Right cardiac atrium (tissue), 5 donors: ENCODE results near the gene ETFA. TPM values are rescaled to one million over a fixed set of nuclear protein-coding genes. Genes with fewer than 3 reads are reported as not detected.
A peak's percentile ranks its signal among the peaks of the same experiment; 100 is the strongest.

Source experiments
- ATAC-seq, 2 donors: fragments of 200-7000 bp; cut with Tn5 transposase; one replicate each; pipeline versions ENCODE4 v1.8.0 to v1.9.1; 2020; ENCODE audit warnings: moderate library complexity in 2 of 2, mild to moderate bottlenecking in 1 of 2
- DNase-seq, 3 donors: peaks; one replicate each; pipeline ENCODE4 v3.0.0-alpha.2; 2020
- H3K27ac ChIP-seq: one replicate; pipeline ENCODE4 v1.5.1; 2013; ENCODE audit warnings: mild to moderate bottlenecking, low read length, control low read depth, moderate library complexity
- H3K27me3 ChIP-seq: one replicate; pipeline ENCODE4 v1.6.1; 2013; ENCODE audit not compliant: control insufficient read depth, insufficient read depth
- H3K4me1 ChIP-seq: one replicate; pipeline ENCODE4 v1.6.1; 2013; ENCODE audit warnings: low read length; ENCODE audit not compliant: control insufficient read depth, insufficient read depth
- H3K4me3 ChIP-seq: one replicate; pipeline ENCODE4 v1.5.1; 2013; ENCODE audit warnings: low read length, control low read depth
- H3K9me3 ChIP-seq: one replicate; pipeline ENCODE4 v1.6.1; 2013; ENCODE audit warnings: low read length; ENCODE audit not compliant: control insufficient read depth
- WGBS: extraction: QIAGEN DNeasy Blood & Tissue Kit; methylation state at CpG from one replicate; pipeline ENCODE4 v1.1.7; 2013; 5-methylcytosine and 5-hydroxymethylcytosine counted together
- intact Hi-C, 4 donors: fragments of 100-400 bp; cut with DNase I; formaldehyde crosslinking; loops; one replicate each; pipeline versions ENCODE4 v1.11.0 to v1.14.0; 2022 to 2023
- polyA plus RNA-seq: library from polyadenylated mRNA; stranded (reverse); fragments of 200-250 nt; gene quantifications from one replicate; pipeline ENCODE4 v1.2.3, GENCODE V29; 2013
- total RNA-seq, 4 donors: library from RNA; stranded (reverse); fragmentation: NEBNext Ultra II Directional; extraction: Animal tissue kit (Norgen Biotek cat#: 25700); gene quantifications; one replicate each; pipeline ENCODE4 v1.2.1, GENCODE V29; 2021
- donor health status: healthy with polysubstance abuse.
- donor health status: DM: no; HTN: yes; CAD: no.
- donor health status: DM: no; HTN: no; CAD: no.
- donor health status: DM: no; HTN: yes; CAD: no; lungs with severe emphysema.
- donor health status: DM: yes; HTN: yes; CAD: no.

Gene ETFA
- total and polyA plus RNA-seq, 5 donors = 248 to 283 (median 251) TPM

- Histone ChIP-seq H3K4me1 (no peaks in the 10 kb centered on the region), H3K9me3 (no peaks in the 10 kb centered on the region), H3K27me3 (no peaks in the 10 kb centered on the region), H3K27ac (no peak overlapping the region), H3K4me3 (no peak overlapping the region)
- ATAC-seq (no peak), DNase-seq (no peak)
- WGBS = 73% methylated on average over 2 of the region's 2 CpGs
- intact Hi-C loops = no loop called here
These were observed 102.4 kb downstream of the ETFA start for GRCh38 chr15:76208786-76209424.

- Histone ChIP-seq H3K9me3 (no peaks in the 10 kb centered on the region), H3K4me1 (no peaks in the 10 kb centered on the region), H3K27me3 (no peaks in the 10 kb centered on the region), H3K27ac (no peak overlapping the region), H3K4me3 (no peak overlapping the region)
- 94% methylated on average over 8 of the region's 8 CpGs for WGBS
- DNase-seq (no peak), ATAC-seq (no peak)
- intact Hi-C loops = no loop called here
These were observed 103.0 kb downstream of the ETFA start for GRCh38 chr15:76208084-76208785.

DNA sequence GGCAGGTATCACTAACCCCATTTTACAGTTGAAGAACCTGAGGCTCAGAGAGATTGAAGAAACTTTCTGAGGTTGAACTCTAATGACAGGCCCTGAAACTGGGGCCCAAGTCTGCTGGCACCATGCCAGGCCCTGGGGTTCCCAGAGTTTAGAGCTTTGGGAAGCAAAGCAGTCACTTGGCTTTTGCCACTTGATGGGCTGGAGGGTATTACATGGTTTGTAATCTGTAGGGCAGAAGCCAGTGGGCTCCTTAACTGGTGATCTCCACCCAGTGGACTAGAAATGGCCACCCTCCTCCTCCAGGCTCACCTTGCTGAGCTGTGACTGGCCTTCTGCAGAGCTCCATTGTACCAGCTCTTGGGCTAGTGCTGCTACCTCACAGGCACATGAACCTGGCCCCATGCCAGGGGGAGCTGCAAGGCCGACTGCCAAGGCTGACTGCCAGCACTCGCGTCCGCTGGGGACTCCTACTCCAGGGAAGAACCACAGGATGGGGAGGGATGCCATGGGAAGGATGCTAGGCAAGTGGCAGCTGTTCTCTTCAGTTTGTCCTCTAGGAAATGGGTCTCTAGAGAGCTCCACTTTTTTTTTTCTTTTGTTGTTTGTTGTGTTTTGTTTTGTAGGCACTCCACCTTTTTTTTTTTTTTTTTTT, 104.8 kb downstream of the ETFA start:
- peak; percentile 57 to 64 for ATAC-seq
- DNase-seq = peak; percentile 81 to 92 (median 92)
- no peak overlapping the region for H3K4me3 ChIP-seq
- no peaks in the 10 kb centered on the region for H3K9me3 ChIP-seq
- no peaks in the 10 kb centered on the region for H3K4me1 ChIP-seq
- intact Hi-C loops = no loop called here
- H3K27ac ChIP-seq = no peak overlapping the region
- 26% methylated on average over 4 of the region's 4 CpGs for WGBS
- no peaks in the 10 kb centered on the region for H3K27me3 ChIP-seq

GRCh38 chr15:76204916-76205460, 106.3 kb downstream of the ETFA start:
- intact Hi-C loops = no loop called here
- DNase-seq = no peak

DNA sequence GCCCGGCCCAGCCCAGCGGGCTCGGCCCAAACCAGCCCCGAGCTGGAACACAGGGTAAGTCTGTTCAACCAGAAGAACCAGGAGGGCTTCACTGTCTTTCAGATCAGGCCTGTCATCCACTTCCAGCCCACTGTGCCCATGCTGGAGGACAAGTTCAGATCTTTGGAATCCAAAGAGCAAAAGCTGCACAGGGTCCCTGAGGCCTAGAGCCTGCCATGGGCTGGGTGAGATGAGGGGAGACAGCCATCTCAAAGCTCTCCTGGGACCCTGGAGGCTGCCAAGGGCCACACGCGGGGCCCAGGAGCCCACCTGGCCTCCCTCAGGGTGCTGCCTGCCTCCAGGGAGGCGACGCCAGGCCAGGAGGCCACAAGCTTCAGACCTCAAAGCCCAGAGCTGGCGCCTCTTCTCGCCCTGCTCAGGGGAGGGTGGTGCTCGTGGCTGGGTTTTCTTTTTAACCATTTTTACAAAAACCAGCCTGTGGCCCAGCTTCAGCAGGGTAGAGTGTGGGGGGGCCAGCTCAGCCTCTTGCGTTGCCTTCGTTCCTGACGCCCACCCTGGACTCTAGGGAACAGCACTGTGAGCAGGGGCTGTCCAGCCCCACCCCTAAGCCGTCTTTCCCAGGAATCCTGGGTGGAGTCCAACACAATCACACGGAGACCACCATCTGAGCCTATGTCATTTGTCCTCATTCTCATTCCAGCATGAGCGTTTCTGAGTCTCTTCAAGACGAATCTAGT, 107.0 kb downstream of the ETFA start:
- no peaks in the 10 kb centered on the region for H3K27me3 ChIP-seq
- H3K4me3 ChIP-seq = no peak overlapping the region
- DNase-seq (no peak), ATAC-seq (no peak)
- WGBS = 79% methylated on average over 18 of the region's 18 CpGs
- H3K9me3 ChIP-seq = no peaks in the 10 kb centered on the region
- no peak overlapping the region for H3K27ac ChIP-seq
- intact Hi-C loops = no loop called here
- H3K4me1 ChIP-seq = peaks cover 2% of the 10 kb centered on the region

More at GRCh38 chr15:76204916-76205460, 106.3 kb downstream of the ETFA start:
- H3K4me1 ChIP-seq = no peaks in the 10 kb centered on the region
- ATAC-seq = no peak
- 92% methylated on average over 11 of the region's 11 CpGs for WGBS
- H3K27ac ChIP-seq = no peak overlapping the region
- H3K9me3 ChIP-seq = no peaks in the 10 kb centered on the region
- no peaks in the 10 kb centered on the region for H3K27me3 ChIP-seq
- no peak overlapping the region for H3K4me3 ChIP-seq

- no peaks in the 10 kb centered on the region for H3K9me3 ChIP-seq
- DNase-seq (no peak), ATAC-seq (no peak)
- H3K4me3 ChIP-seq = no peak overlapping the region
- intact Hi-C loops = no loop called here
- H3K27me3 ChIP-seq = no peaks in the 10 kb centered on the region
- H3K27ac ChIP-seq = no peak overlapping the region
- peaks cover 3% of the 10 kb centered on the region for H3K4me1 ChIP-seq
- 97% methylated on average over 23 of the region's 23 CpGs for WGBS
These were observed 107.7 kb downstream of the ETFA start for GRCh38 chr15:76203346-76204108.

GRCh38 chr15:76201536-76202255, 109.6 kb downstream of the ETFA start:
- intact Hi-C loops = no loop called here
- DNase-seq (no peak), ATAC-seq (no peak)
- H3K4me1 ChIP-seq = peaks cover 7% of the 10 kb centered on the region
- H3K27me3 ChIP-seq = no peaks in the 10 kb centered on the region
- 90% methylated on average over 6 of the region's 6 CpGs for WGBS
- H3K9me3 ChIP-seq = no peaks in the 10 kb centered on the region
- no peak overlapping the region for H3K27ac ChIP-seq
- H3K4me3 ChIP-seq = no peak overlapping the region

GRCh38 chr15:76200641-76201105, 110.6 kb downstream of the ETFA start:
- no peak for ATAC-seq

GRCh38 chr15:76200083-76200465, 111.2 kb downstream of the ETFA start:
- Histone ChIP-seq H3K4me1 (peaks cover 10% of the 10 kb centered on the region), H3K27ac (no peak overlapping the region), H3K9me3 (no peaks in the 10 kb centered on the region), H3K27me3 (no peaks in the 10 kb centered on the region), H3K4me3 (no peak overlapping the region)
- intact Hi-C loops = no loop called here
- 95% methylated on average over 6 of the region's 6 CpGs for WGBS
- ATAC-seq (no peak), DNase-seq (no peak)

More at GRCh38 chr15:76200641-76201105, 110.6 kb downstream of the ETFA start:
- Histone ChIP-seq H3K9me3 (no peaks in the 10 kb centered on the region), H3K4me3 (no peak overlapping the region), H3K27ac (no peak overlapping the region), H3K4me1 (peaks cover 10% of the 10 kb centered on the region), H3K27me3 (no peaks in the 10 kb centered on the region)
- intact Hi-C loops = no loop called here
- WGBS = 59% methylated on average over 5 of the region's 5 CpGs
- DNase-seq = no peak
